WTC11 (cell line): Measurements from ENCODE around the gene GALNT12.

Experiments used
- CREB1 ChIP-seq: sonication (generic); formaldehyde crosslinking; IDR thresholded peaks from 2 replicates; pipeline ENCODE4 v1.8.0; 2023; ENCODE audit warnings: mild to moderate bottlenecking, missing genetic modification reagents
- JUN ChIP-seq: sonication (generic); formaldehyde crosslinking; IDR thresholded peaks from 2 replicates; pipeline ENCODE4 v1.8.0; 2023; ENCODE audit warnings: mild to moderate bottlenecking, missing genetic modification reagents

DNA sequence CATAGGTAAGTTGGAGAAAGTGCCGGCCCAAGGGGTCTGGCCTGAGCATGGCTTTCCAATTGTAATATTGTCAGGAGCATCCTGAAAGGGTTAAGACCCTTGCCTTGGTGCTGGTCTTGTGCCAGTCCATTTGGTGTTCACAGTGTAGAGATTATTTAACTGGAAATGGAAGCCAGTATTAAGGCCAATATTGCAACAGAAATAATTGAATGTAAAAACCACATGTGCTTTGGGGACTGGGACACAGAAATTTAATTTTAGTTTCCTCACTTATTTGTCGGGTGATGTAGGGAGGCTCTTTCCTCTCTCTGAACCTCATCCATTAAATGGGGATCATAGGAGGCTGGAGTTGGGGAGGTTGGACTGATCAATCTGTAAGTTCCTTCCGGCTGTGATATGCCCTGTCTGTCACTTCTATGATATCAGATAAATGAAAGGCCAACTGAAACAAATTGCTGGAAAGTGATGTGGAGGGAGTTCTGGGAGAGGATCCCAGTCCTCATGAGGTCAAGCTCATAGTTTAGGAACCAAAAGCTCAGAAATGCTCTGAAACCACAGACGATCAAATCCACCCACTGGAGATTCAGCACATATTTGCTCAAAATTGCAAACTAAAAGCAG lies 81.4 kb downstream of the GALNT12 start:
- TF ChIP-seq CREB1 = no peak
- no peak for TF ChIP-seq JUN (CRISPR knock-in tag)
